Right lobe of liver (tissue), 6 donors: Measurements from ENCODE around the gene CD300E. TPM values are rescaled to one million over a fixed set of nuclear protein-coding genes. Genes with fewer than 3 reads are reported as not detected.

Source experiments
- ATAC-seq, 4 donors: fragments of 200-7000 bp; cut with Tn5 transposase; one replicate each; pipeline ENCODE4 v1.9.1; 2020; ENCODE audit warnings: mild to moderate bottlenecking in 4 of 4, moderate library complexity in 4 of 4
- DNase-seq, 3 donors: peaks; one replicate each; pipeline ENCODE4 v3.0.0-alpha.2; 2020
- H3K27ac ChIP-seq, 3 donors: fragments of 200-600 bp; one replicate each; pipeline ENCODE4 v1.8.0; 2022
- H3K27me3 ChIP-seq, 2 donors: fragments of 200-600 bp; one replicate each; pipeline ENCODE4 v1.8.0; 2022
- H3K36me3 ChIP-seq, 4 donors: fragments of 200-600 bp; sonication (generic) in 1 of 4; one replicate each; pipeline versions ENCODE4 v1.5.1 to v1.8.0; 2017 to 2022; ENCODE audit warnings: control low read depth in 1 of 4
- H3K4me1 ChIP-seq, 4 donors: fragments of 200-600 bp; sonication (generic) in 1 of 4; one replicate each; pipeline versions ENCODE4 v1.5.1 to v1.8.0; 2017 to 2022; ENCODE audit warnings: control low read depth in 1 of 4
- H3K4me3 ChIP-seq, 3 donors: fragments of 200-600 bp; one replicate each; pipeline ENCODE4 v1.8.0; 2022
- H3K9me3 ChIP-seq, 4 donors: fragments of 200-600 bp; sonication (generic) in 1 of 4; one replicate each; pipeline versions ENCODE4 v1.5.1 to v1.8.0; 2017 to 2022; ENCODE audit warnings: control low read depth in 1 of 4
- CTCF ChIP-seq, 4 donors: fragments of 200-600 bp in 3 of 4; fragments of 450-650 bp in 1 of 4; IDR thresholded peaks; one replicate each; pipeline versions ENCODE4 v1.5.1 to v1.8.0; 2016 to 2022; ENCODE audit warnings: antibody characterized with exemption in 4 of 4, mild to moderate bottlenecking in 2 of 4
- POLR2A ChIP-seq: fragments of 450-650 bp; IDR thresholded peaks from one replicate; pipeline ENCODE4 v1.6.1; 2017; ENCODE audit warnings: antibody characterized with exemption, mild to moderate bottlenecking
- WGBS: methylation state at CpG from one replicate; pipeline ENCODE4 v1.1.6; 2018; ENCODE audit warnings: low coverage, low lambda C conversion rate; ENCODE audit not compliant: insufficient coverage; ENCODE audit errors: missing lambda C conversion rate; 5-methylcytosine and 5-hydroxymethylcytosine counted together
- intact Hi-C, 2 donors: fragments of 100-400 bp; cut with DNase I; formaldehyde crosslinking; loops; one replicate each; pipeline versions ENCODE4 v1.11.2 to v1.14.1; 2022
- total RNA-seq, 6 experiments: library from RNA; depleted of rRNA in 2 of 6; stranded (reverse); fragments of >200 nt in 2 of 6; fragmentation: NEBNext Ultra II Directional in 3 of 6; extraction: Animal tissue kit (Norgen Biotek cat#: 25700) in 3 of 6; gene quantifications; one replicate each; pipeline versions ENCODE4 v1.1.0 to v1.2.4, GENCODE V29; 2016 to 2023
- donor health status: DM: no; HTN: yes; CAD: no.
- donor health status: DM: no; HTN: no; CAD: no.
- donor health status: DM: no; HTN: no; CAD: no.
- donor health status: DM: no; HTN: yes; CAD: no.
- donor health status: DM: no; HTN: yes; CAD: no.

The CD300E gene
- total RNA-seq, 6 experiments from 2014 or later, result 0.07 to 0.91 (median 0.34) TPM

DNA sequence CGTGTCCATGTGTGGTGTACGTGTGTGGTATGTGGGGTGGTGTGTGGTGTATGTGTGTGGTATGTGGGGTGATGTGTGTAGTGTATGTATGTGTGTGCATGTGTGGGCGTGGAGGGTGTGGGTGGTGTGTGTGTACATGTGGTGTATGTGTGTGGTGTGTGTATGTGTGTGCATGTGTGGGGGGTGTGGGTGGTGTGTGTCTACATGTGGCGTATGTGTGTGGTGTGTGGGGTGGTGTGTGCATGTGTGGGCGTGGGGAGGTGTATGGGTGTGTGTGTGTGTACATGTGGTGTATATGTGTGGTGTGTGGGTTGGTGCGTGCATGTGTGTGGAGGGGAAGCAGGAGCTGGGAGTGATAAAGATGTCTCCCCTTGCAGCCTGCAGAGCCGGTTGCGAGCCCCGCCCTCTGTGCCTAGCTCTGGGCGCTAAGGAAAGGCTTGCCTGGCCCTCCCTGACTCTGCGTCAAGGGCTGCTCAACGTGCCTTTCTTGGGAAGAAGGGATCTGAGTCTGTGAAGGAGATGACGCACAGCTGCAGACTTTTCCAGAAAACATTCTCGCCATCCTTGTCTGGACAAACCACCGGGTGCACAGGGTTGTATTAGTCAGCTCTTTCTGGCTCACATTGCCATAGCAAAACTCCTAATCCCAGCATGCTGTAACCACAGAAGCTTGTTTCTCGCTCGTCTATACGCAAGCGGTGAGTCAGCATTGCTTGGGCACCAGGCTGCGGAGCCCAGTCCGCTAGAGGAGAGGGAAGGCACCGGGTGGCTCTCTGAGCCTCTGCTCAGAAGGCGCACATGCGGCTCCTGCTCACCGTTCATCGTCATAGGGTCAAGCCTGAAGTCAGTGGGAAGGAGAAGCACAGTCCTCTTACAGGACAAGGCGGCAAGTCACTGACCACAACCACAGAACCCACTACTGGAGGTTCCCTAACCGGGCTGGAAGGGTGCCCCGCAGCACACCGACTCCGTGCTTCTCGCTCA is 54.2 kb downstream of the CD300E start:
- H3K36me3 ChIP-seq, result no peaks in the 10 kb centered on the region
- no peak overlapping the region for H3K4me3 ChIP-seq
- no peaks in the 10 kb centered on the region for H3K9me3 ChIP-seq
- TF ChIP-seq POLR2A, result no peak
- no peak for TF ChIP-seq CTCF (IDR thresholded peaks at IDR 0.05)
- intact Hi-C loops, result no loop called here
- H3K27me3 ChIP-seq, result no peaks in the 10 kb centered on the region
- 64% methylated on average over 7 of the region's 32 CpGs for WGBS
- ATAC-seq (peak; percentile 23 to 69 (median 38)), DNase-seq (peak in 1 of 3 donors; percentile 40)
- no peak overlapping the region for H3K27ac ChIP-seq
- no peaks in the 10 kb centered on the region for H3K4me1 ChIP-seq

DNA sequence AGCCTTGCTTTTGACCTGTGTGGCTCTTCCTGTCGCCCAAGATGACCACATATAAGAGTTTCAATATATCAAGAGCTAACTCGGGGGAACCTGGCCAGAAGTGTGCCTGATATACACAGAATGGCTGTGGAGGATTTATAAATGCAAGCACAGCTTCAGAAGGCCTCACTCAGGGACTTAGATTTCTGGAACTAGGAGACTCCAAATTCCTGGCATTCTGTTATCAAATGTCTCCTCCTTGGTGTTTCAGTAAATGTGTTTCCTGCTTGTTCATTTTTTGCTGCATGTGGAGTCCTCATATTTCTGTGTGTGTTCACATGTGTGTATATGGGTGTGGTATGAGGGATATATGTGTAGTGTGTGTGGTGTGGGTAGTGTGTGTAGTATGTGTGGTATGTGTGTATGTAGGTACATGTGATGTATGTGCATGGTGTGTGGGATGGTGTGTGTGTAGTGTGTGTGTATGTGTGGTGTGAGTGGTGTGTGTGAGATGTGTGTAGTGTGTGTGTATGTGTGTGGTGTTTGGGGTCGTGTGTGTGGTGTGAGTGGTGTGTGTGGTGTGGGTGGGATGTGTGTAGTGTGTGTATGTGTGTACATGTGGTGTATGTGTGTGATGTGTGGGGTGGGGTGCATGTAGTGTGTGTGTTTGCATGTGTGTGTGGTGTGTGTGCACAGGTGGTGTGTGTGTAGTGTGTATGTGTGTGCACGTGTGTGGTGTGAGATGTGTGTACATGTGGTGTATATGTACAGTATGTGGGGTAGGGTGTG is 55.2 kb downstream of the CD300E start:
- ATAC-seq (no peak), DNase-seq (no peak)
- no peaks in the 10 kb centered on the region for H3K4me1 ChIP-seq
- no peak for TF ChIP-seq CTCF (IDR thresholded peaks at IDR 0.05)
- TF ChIP-seq POLR2A, result no peak
- intact Hi-C loops, result no loop called here
- H3K27ac ChIP-seq, result no peak overlapping the region
- H3K4me3 ChIP-seq, result no peak overlapping the region
- 62% methylated on average over 2 of the region's 4 CpGs for WGBS
- no peaks in the 10 kb centered on the region for H3K36me3 ChIP-seq
- H3K27me3 ChIP-seq, result no peaks in the 10 kb centered on the region
- no peaks in the 10 kb centered on the region for H3K9me3 ChIP-seq

GRCh38 chr17:74567397-74567796 is 56.1 kb downstream of the CD300E start, which contains the start of gene CD300H:
Gene CD300H (minus strand): TSS chr17:74567509.
- no peak for TF ChIP-seq POLR2A
- H3K27me3 ChIP-seq, result no peaks in the 10 kb centered on the region
- H3K9me3 ChIP-seq, result no peaks in the 10 kb centered on the region
- H3K4me1 ChIP-seq, result no peaks in the 10 kb centered on the region
- no peak within 1 kb of the TSS for H3K4me3 ChIP-seq
- no peak within 1 kb of the TSS for H3K27ac ChIP-seq
- DNase-seq (no peak), ATAC-seq (peak; percentile 29 to 60 (median 42))
- H3K36me3 ChIP-seq, result no peaks in the 10 kb centered on the region
- WGBS, result 38% methylated on average over 1 of the region's 2 CpGs
- intact Hi-C loops, result no loop called here

GRCh38 chr17:74566132-74566753 is 57.3 kb downstream of the CD300E start:
- Histone ChIP-seq H3K36me3 (no peaks in the 10 kb centered on the region), H3K4me3 (no peak overlapping the region), H3K27ac (no peak overlapping the region), H3K9me3 (no peaks in the 10 kb centered on the region), H3K4me1 (no peaks in the 10 kb centered on the region), H3K27me3 (no peaks in the 10 kb centered on the region)
- WGBS, result 44% methylated on average over 6 of the region's 9 CpGs
- peak; percentile 20 to 57 (median 42) for ATAC-seq
- no peak for DNase-seq
- intact Hi-C loops, result no loop called here
- peak in 3 of 4 donors; percentile 33 to 44 (median 40) for TF ChIP-seq CTCF (IDR thresholded peaks at IDR 0.05)
- TF ChIP-seq POLR2A, result no peak
